Activated CD4-positive, alpha-beta memory T cell treated with anti-CD3 and anti-CD28 coated beads for 36 hours (primary cell): ENCODE results near the gene SH3BP1. TPM values are rescaled to one million over a fixed set of nuclear protein-coding genes. Genes with fewer than 3 reads are reported as not detected.
"Not testable (repeated sequence)": the region's sequence is repeated elsewhere in the genome, so short reads cannot be mapped to it uniquely, and the experiment has no call there.

Experiments
- CTCF ChIA-PET: fragments of 350-600 bp; sonication (Branson Sonifier 250); formaldehyde crosslinking; loops from one replicate; lab custom pipeline; 2021; ENCODE audit warnings: antibody characterized with exemption, inconsistent platforms; lab: Charles Lee
- POLR2A ChIA-PET: fragments of 350-600 bp; sonication (Branson Sonifier 250); formaldehyde crosslinking; loops from one replicate; lab custom pipeline; 2021; ENCODE audit warnings: antibody characterized with exemption; lab: Charles Lee
- DNase-seq: peaks from one replicate; pipeline ENCODE4 v3.0.0-alpha.2; 2020
- H3K27ac Mint-ChIP-seq: one replicate; pipeline ENCODE4 v1.8.0; 2021; ENCODE audit warnings: mixed read lengths
- H3K27me3 Mint-ChIP-seq: one replicate; pipeline ENCODE4 v1.8.0; 2021; ENCODE audit warnings: mixed read lengths
- H3K36me3 Mint-ChIP-seq: one replicate; pipeline ENCODE4 v1.8.0; 2021; ENCODE audit warnings: mixed read lengths
- H3K4me1 Mint-ChIP-seq: one replicate; pipeline ENCODE4 v1.8.0; 2021; ENCODE audit warnings: low read depth, mixed read lengths
- H3K4me3 Mint-ChIP-seq: one replicate; pipeline ENCODE4 v1.8.0; 2021; ENCODE audit warnings: mild to moderate bottlenecking, mixed read lengths
- H3K9me3 Mint-ChIP-seq: one replicate; pipeline ENCODE4 v1.8.0; 2021; ENCODE audit warnings: mixed read lengths
- intact Hi-C: fragments of 100-400 bp; cut with micrococcal nuclease; formaldehyde crosslinking; loops from one replicate; pipeline ENCODE4 v1.15.1; 2023
- total RNA-seq, 2 experiments: library from RNA; stranded (reverse); gene quantifications; one replicate each; pipeline ENCODE4 v1.2.3, GENCODE V29; 2021

SH3BP1 gene
- total RNA-seq, 2 experiments from 2014 or later: 97.6 to 102 TPM

GRCh38 chr22:37681001-37681424 lies 41.5 kb downstream of the SH3BP1 start:
- no peaks in the 10 kb centered on the region for H3K9me3 Mint-ChIP-seq
- intact Hi-C loops: loop anchor here (1.0 kb wide), 3 partner anchors 38 to 73 kb away; partner anchors contain the start of gene GGA1
- H3K4me3 Mint-ChIP-seq: no peak overlapping the region
- CTCF ChIA-PET: interaction anchor here (0.6 to 24.9 kb wide), 25 partner anchors 8 to 174 kb away, joined by 3 to 574 read pairs (median 4); partner anchors contain the start of genes ANKRD54, GGA1, PDXP and SH3BP1
- H3K4me1 Mint-ChIP-seq: peaks cover 23% of the 10 kb centered on the region
- peaks cover 14% of the 10 kb centered on the region for H3K36me3 Mint-ChIP-seq
- no peaks in the 10 kb centered on the region for H3K27me3 Mint-ChIP-seq
- H3K27ac Mint-ChIP-seq: peak overlapping the region; percentile 31
- POLR2A ChIA-PET: interaction anchor here (1.0 to 1.8 kb wide), 5 partner anchors 36 to 63 kb away, joined by 3 to 10 read pairs (median 4); no protein-coding TSS in a partner anchor
- no peak for DNase-seq

- Mint-ChIP-seq H3K36me3 (peaks cover 12% of the 10 kb centered on the region), H3K27me3 (no peaks in the 10 kb centered on the region), H3K4me1 (peaks cover 24% of the 10 kb centered on the region), H3K9me3 (no peaks in the 10 kb centered on the region), H3K4me3 (no peak overlapping the region), H3K27ac (peak overlapping the region; percentile 31)
- peak; percentile 87 for DNase-seq
- CTCF ChIA-PET: interaction anchor here (0.6 to 24.9 kb wide), 26 partner anchors 9 to 174 kb away, joined by 3 to 574 read pairs (median 4); partner anchors contain the start of genes ANKRD54, GGA1, PDXP and SH3BP1
- POLR2A ChIA-PET: interaction anchor here (1.0 to 1.8 kb wide), 4 partner anchors 37 to 44 kb away, joined by 3 to 10 read pairs (median 4); no protein-coding TSS in a partner anchor
- intact Hi-C loops: loop anchor here (1.0 kb wide), 3 partner anchors 38 to 73 kb away; partner anchors contain the start of gene GGA1
These were observed 42.1 kb downstream of the SH3BP1 start for GRCh38 chr22:37681556-37682049.

GRCh38 chr22:37684803-37685615 lies 45.5 kb downstream of the SH3BP1 start:
- no peak overlapping the region for H3K27ac Mint-ChIP-seq
- no peaks in the 10 kb centered on the region for H3K27me3 Mint-ChIP-seq
- H3K9me3 Mint-ChIP-seq: no peaks in the 10 kb centered on the region
- peaks cover 13% of the 10 kb centered on the region for H3K36me3 Mint-ChIP-seq
- no peak overlapping the region for H3K4me3 Mint-ChIP-seq
- DNase-seq: no peak
- ChIA-PET CTCF (interaction anchor here (1.0 to 24.9 kb wide), 4 partner anchors 10 to 78 kb away, joined by 5 to 574 read pairs (median 10); partner anchors contain the start of genes LGALS1 and SH3BP1), POLR2A (interaction anchor here (0.7 to 2.1 kb wide), 3 partner anchors 9 to 94 kb away, joined by 3 to 15 read pairs (median 3); partner anchors contain the start of gene LGALS1)
- peaks cover 30% of the 10 kb centered on the region for H3K4me1 Mint-ChIP-seq
- intact Hi-C loops: no loop called here

GRCh38 chr22:37686002-37686982 lies 46.8 kb downstream of the SH3BP1 start, which contains the start of gene NOL12:
TSS of gene NOL12 (plus strand) at chr22:37686343. CDS start at chr22:37686393, 50 bp downstream.
- peak within 1 kb of the TSS; percentile 94 for H3K27ac Mint-ChIP-seq
- CTCF ChIA-PET: interaction anchor here (0.6 to 24.9 kb wide), 8 partner anchors 9 to 158 kb away, joined by 3 to 574 read pairs (median 4); partner anchors contain the start of genes ANKRD54, LGALS1 and SH3BP1

GRCh38 chr22:37690407-37690806 lies 50.9 kb downstream of the SH3BP1 start:
- Mint-ChIP-seq H3K4me3 (no peak overlapping the region), H3K27me3 (no peaks in the 10 kb centered on the region), H3K27ac (no peak overlapping the region), H3K4me1 (peaks cover 21% of the 10 kb centered on the region), H3K9me3 (no peaks in the 10 kb centered on the region), H3K36me3 (peaks cover 41% of the 10 kb centered on the region)
- CTCF ChIA-PET: interaction anchor here (24.9 kb wide), 1 partner anchor 53 kb away, joined by 574 read pairs; the partner anchor contains the start of gene SH3BP1
- POLR2A ChIA-PET: no interaction called here
- no peak for DNase-seq
- intact Hi-C loops: no loop called here

More at GRCh38 chr22:37686002-37686982, 46.8 kb downstream of the SH3BP1 start, which contains the start of gene NOL12:
- POLR2A ChIA-PET: interaction anchor here (0.8 to 2.1 kb wide), 6 partner anchors 10 to 92 kb away, joined by 3 to 15 read pairs (median 4); partner anchors contain the start of genes GGA1, LGALS1 and SH3BP1
- no peaks in the 10 kb centered on the region for H3K9me3 Mint-ChIP-seq
- peaks cover 22% of the 10 kb centered on the region for H3K36me3 Mint-ChIP-seq
- intact Hi-C loops: no loop called here
- peaks cover 26% of the 10 kb centered on the region for H3K4me1 Mint-ChIP-seq
- H3K27me3 Mint-ChIP-seq: no peaks in the 10 kb centered on the region
- DNase-seq: peak; percentile 86
- peak within 1 kb of the TSS; percentile 98 for H3K4me3 Mint-ChIP-seq

- intact Hi-C loops: no loop called here
- POLR2A ChIA-PET: no interaction called here
- CTCF ChIA-PET: no interaction called here
- no peaks in the 10 kb centered on the region for H3K9me3 Mint-ChIP-seq
- H3K27ac Mint-ChIP-seq: no peak overlapping the region
- H3K4me3 Mint-ChIP-seq: no peak overlapping the region
- no peaks in the 10 kb centered on the region for H3K27me3 Mint-ChIP-seq
- H3K36me3 Mint-ChIP-seq: peaks cover 42% of the 10 kb centered on the region
- DNase-seq: no peak
- peaks cover 24% of the 10 kb centered on the region for H3K4me1 Mint-ChIP-seq
These were observed 51.5 kb downstream of the SH3BP1 start for GRCh38 chr22:37690901-37691504.

- Mint-ChIP-seq H3K4me1 (peaks cover 17% of the 10 kb centered on the region), H3K4me3 (no peak overlapping the region), H3K27ac (no peak overlapping the region), H3K27me3 (no peaks in the 10 kb centered on the region), H3K36me3 (peaks cover 39% of the 10 kb centered on the region), H3K9me3 (no peaks in the 10 kb centered on the region)
- ChIA-PET POLR2A (no interaction called here), CTCF (no interaction called here)
- DNase-seq: no peak
- intact Hi-C loops: no loop called here
These were observed 53.3 kb downstream of the SH3BP1 start for GRCh38 chr22:37692627-37693285.

GRCh38 chr22:37694131-37694530 lies 54.7 kb downstream of the SH3BP1 start:
- DNase-seq, H3K4me3 Mint-ChIP-seq, H3K4me1 Mint-ChIP-seq, H3K27ac Mint-ChIP-seq, intact Hi-C loops, H3K9me3 Mint-ChIP-seq, H3K27me3 Mint-ChIP-seq: not testable (repeated sequence)
- CTCF ChIA-PET: interaction anchor here (0.6 kb wide), 1 partner anchor 169 kb away, joined by 3 read pairs; no protein-coding TSS in a partner anchor
- POLR2A ChIA-PET: interaction anchor here (0.6 kb wide), 1 partner anchor 49 kb away, joined by 3 read pairs; no protein-coding TSS in a partner anchor
- H3K36me3 Mint-ChIP-seq: peaks cover 29% of the 10 kb centered on the region

- CTCF ChIA-PET: interaction anchor here (0.6 to 1.6 kb wide), 4 partner anchors 15 to 352 kb away, joined by 3 to 6 read pairs (median 4); no protein-coding TSS in a partner anchor
- H3K4me3 Mint-ChIP-seq: not testable (repeated sequence)
These were observed 56.8 kb downstream of the SH3BP1 start for GRCh38 chr22:37696260-37696656.

More at GRCh38 chr22:37696260-37696656, 56.8 kb downstream of the SH3BP1 start:
- H3K9me3 Mint-ChIP-seq, intact Hi-C loops, DNase-seq, H3K27me3 Mint-ChIP-seq, H3K27ac Mint-ChIP-seq, H3K4me1 Mint-ChIP-seq: not testable (repeated sequence)
- peaks cover 20% of the 10 kb centered on the region for H3K36me3 Mint-ChIP-seq
- POLR2A ChIA-PET: interaction anchor here (0.6 to 1.5 kb wide), 3 partner anchors 9 to 65 kb away, joined by 3 to 4 read pairs (median 4); partner anchors contain the start of gene LGALS1
